TTC549 (cell line): ENCODE results near the gene R3HCC1L.

Source experiments
- FAIRE-seq: peaks from 2 replicates; lab custom pipeline; 2012; peaks lifted over from hg19 to GRCh38; lab: Jason Lieb, UNC

The R3HCC1L gene

GRCh38 chr10:98134431-98135221 lies at the start of gene R3HCC1L:
Gene R3HCC1L (plus strand): TSS chr10:98134657. CDS start chr10:98208115, 73,458 bp downstream.
- FAIRE-seq, result no peak

- no peak for FAIRE-seq
Measured at GRCh38 chr10:98085238-98085637, 49.2 kb upstream of the R3HCC1L start.

DNA sequence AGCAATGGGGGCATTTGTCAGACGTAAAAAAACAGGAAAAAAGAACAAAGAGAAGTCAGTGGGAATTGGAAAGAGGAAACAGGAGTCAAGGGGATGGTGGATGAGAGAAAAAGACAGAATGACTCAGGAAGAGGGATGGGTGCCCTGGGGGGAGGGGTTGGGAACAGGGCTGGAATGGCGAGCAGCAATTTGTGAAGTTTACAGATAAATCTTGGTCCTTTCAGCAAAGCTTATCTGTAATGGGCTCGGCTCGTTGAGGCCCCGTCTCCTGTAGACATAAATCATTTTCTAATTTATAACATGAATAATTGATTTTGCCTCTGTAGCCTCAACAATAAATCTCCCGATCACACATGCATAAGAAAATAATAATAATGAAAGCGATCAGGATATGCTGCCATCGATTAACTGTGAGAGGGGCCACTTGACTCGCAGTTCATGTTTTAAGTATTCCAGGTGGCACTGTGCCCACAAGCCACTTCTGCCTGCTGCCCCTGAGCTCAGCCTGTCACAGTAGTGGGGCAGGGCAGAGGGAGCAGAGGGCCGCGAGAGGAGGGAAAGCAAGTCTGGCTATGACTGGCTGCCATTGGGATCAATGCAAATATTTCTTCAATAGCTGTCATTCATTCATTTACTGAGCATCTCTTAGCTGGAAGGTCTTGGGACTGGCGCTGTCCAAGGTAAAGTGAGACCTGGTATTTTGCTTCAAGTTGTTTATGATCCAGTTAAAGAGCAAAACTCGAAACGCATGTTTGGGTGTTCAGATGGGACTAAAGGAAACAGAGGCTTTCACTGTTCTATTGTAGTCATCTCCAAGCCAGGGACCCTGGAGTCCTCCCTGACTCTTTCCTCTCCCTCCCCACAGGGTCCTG lies 47.4 kb upstream of the R3HCC1L start:
- no peak for FAIRE-seq

DNA sequence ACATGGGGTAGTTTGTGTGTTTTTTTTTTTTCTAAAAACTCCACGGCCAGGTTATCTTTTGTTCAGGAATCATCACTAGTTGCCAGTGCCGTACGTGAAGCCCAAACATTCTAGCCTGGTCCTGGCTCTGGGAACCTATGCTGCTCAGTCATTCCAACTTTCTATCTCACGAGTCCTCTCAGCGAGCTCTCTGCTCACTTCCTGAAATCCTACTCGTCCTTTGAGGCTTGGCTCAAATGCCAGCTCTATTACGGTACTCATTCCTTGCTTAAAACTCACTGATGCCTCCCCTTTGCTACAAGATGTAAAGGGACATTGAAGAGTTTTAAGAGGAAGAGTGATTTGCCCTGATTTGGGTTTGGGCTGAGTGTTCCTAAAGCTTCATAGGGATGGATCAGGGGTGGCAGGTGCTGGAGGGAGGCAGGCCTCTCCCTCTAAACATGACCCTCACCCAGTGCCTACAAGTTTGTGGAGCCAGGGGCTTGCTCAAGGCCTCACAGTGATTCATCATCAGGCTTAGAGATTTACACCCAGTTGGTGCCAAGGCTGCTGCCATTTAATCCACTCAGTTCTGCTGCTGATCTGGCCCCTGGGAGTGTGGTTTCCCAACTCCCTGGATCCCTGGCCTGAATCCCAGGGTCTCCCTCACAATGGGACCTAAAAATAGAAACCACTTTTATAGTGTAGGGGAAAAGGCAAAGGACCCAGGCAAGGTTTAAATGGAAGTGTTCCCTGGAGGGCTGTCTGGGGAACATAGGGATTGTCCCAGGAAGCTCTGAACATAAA lies 46.1 kb upstream of the R3HCC1L start:
- FAIRE-seq, result no peak

GRCh38 chr10:98090822-98091221 lies 43.6 kb upstream of the R3HCC1L start:
- no peak for FAIRE-seq

DNA sequence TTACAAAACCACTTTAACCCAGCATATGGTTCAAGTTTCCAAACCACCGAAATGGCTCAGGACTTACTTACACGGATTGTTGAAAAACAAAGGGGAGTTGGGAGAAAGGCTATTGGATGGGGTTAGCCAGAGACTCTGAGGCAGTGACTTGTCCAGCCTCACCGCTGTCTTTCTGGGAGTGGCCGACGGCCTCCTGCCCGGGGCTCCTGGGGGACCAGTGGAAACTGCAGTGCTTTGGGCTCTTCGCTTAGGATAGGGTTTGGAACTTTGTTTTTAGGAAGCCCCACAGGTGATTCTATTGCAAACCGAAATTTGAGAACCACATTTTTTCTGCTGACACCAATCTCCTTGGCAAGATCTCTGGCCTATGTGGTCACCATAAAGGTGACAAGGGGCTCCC lies 38.1 kb upstream of the R3HCC1L start:
- no peak for FAIRE-seq

DNA sequence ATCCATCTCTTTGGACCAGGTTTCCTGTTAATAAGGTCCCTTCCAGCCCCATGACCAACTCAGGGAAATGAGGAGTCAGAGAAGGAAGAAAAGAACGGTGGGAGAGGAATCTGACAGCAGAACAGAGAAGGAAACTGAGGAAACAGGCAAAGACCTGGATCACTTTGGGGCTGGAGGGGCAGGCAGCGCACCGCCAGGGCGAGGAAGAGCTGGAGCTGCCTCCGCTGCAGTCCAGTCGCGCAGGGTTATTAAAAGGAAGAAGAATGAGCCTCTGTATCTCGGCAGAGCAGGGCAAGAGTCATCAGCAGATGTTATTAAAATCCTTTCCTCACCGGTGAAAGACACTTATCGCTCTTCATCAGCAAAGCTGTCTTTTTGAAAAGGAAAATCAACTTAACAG lies 37.7 kb upstream of the R3HCC1L start:
- FAIRE-seq, result no peak

DNA sequence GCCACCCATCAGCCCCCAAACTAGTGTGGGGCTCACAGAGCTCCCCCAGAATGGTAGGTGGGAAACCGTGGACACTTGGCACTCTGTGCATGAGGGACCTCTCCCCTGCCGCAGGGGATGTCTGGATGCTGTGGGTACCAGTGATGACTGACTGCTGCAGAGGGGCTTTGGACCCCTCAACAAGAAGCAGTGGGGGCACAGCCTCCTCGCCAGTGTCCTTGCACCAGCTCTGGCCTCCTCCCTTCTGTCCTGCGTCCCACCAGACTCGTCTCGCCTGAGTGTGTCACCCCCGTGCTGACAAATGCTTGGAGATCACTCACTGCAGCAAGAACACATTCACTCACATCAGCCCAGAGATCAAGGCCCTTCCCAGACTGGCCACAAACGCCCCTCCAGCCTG lies 37.3 kb upstream of the R3HCC1L start:
- FAIRE-seq, result no peak

DNA sequence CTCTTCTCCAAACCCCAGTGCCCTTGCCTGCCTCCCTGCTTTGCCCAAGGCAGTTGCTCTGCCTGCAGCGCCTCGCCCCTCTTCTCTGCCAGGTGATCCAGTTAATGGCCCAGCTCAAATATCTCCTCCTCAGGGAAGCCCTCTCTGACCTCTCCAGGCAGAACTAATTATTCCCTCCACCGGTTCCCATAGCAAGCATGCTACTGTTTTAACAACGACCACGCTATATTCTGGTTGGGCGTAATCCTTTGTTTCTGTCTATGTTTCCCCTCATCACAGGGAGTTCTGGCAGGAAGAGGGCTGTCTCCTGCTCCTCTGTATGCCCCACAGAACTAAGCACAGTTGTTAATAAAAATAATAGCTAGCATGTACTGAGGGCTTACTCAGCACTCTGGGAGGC lies 36.8 kb upstream of the R3HCC1L start:
- no peak for FAIRE-seq

- no peak for FAIRE-seq
Measured at GRCh38 chr10:98098247-98098646, 36.2 kb upstream of the R3HCC1L start.

DNA sequence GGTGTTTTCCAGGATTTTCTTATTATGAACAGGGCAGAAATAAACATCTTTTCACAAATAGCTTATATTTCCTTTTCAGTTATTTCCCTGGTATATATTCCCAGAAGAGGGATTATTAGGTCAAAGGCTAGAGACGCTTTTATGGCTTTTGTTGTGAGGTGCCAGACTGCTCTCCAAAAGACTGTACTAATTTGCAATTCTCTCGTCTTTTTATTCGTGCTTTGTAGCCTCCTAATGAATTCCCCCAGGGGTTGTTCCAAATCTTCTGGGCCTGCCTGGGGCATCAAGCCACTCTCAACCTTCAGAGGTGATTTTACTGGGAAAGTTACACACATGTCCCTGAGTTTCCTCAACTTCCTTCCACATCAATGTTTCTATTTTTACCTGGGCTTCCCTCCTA lies 34.0 kb upstream of the R3HCC1L start:
- FAIRE-seq, result no peak

DNA sequence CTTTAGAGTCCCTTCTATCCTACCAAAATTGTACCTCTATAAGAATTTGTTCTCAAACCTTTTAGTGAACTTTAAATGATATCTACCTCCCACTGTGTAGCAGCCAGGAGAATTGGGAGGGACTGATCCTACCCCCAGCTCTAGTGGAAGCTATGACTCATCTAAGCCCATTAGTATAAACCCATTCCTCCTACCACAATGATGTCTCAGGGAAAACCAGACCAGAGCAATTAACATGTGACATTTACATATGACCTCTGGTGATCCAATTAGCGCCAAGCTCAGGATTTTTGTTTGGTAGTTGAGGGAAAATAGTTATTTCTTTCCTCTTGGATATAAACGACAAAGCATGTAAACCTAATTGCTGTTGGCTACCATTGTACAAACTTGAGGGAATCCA lies 33.1 kb upstream of the R3HCC1L start:
- no peak for FAIRE-seq

- no peak for FAIRE-seq
Measured at GRCh38 chr10:98104125-98104524, 30.3 kb upstream of the R3HCC1L start.

GRCh38 chr10:98106531-98106930 lies 27.9 kb upstream of the R3HCC1L start:
- no peak for FAIRE-seq

DNA sequence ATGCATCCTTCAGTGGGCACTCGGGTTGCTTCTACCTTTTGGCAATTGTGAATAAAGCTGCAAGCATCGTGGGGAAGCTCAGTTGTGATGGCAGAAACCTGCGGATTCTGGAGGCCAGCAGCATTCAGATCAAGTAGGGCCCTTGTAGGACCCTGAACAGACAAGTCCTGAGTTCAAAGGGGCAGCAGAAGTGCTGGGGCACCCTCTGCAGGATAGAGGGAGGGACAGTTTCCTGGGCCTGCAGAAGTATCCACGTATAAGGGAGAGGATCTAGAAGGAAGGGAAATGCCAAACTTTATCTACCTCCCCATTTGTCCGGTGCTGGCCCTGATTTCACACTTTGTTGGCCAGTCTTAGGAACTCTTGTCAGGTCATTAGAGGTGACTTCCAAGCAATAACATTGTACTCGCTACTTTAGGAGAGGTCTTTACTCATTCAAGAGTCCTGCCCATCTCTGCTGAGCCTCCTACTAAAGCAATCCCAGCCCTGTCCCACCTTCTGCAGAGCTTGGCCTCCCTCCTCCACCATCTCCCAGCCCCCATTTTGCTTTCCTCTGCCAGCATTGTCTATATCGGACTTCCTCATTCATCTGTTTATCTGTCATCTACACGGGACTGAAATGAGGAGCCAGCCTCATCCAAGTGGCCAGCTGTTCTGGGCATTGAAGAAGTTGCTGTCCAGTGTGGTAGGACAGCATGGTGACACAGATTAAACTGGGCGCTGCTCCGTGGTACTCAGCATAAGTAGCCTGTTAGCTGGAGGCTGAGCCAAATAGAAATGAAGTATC lies 26.6 kb upstream of the R3HCC1L start:
- no peak for FAIRE-seq

- no peak for FAIRE-seq
Measured at GRCh38 chr10:98110356-98110755, 24.1 kb upstream of the R3HCC1L start.

DNA sequence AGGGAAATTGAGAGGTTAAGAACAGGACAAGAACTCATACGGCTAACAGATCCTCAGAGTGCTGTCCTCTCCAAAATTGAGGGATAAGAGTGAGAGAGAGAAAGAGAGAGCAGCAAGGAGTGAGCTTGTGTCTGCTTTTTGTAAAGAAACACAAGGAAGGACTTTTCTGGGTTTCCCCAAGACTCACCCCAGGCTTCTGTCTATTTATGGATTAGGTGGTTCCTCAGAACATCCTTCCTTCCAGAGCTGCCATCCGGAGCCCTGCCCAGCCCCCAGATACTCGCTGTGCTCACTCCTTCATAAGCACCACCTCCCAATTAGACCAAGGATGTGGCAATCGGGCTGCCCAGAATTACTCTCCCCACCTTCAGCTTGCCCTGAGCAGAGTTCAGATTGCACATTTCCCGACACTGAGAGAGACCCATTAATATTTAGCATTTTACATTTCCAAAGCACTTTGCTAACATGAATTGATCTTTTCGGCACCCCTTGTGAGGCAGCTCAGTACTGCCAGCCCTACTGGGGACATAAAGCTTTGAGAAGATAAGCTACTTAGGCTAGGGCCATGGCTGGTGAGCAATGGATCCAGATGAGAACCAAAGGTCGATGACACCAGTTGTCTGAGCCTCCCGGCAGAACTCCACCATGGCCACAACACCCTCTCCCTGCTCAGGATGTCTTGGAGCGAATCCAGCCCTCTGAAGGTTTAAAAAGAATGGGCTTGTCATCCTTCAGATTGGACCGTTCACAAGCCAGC lies 19.2 kb upstream of the R3HCC1L start:
- no peak for FAIRE-seq

DNA sequence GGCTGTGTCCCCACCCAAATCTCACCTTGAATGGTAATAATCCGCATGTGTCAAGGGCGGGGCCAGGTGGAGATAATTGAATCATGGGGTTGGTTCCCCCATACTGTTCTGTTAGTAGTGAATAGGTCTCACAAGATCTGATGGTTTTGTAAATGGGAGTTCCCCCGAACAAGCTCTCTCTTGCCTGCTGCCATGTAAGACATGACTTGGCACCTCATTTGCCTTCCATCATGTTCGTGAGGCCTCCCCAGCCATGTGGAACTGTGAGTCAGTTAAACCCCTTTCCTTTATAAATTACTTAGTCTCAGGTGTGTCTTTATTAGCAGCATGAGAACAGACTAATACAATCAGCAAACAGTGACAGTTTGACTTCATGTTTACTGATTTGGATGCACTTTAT lies 14.6 kb upstream of the R3HCC1L start:
- FAIRE-seq, result no peak

DNA sequence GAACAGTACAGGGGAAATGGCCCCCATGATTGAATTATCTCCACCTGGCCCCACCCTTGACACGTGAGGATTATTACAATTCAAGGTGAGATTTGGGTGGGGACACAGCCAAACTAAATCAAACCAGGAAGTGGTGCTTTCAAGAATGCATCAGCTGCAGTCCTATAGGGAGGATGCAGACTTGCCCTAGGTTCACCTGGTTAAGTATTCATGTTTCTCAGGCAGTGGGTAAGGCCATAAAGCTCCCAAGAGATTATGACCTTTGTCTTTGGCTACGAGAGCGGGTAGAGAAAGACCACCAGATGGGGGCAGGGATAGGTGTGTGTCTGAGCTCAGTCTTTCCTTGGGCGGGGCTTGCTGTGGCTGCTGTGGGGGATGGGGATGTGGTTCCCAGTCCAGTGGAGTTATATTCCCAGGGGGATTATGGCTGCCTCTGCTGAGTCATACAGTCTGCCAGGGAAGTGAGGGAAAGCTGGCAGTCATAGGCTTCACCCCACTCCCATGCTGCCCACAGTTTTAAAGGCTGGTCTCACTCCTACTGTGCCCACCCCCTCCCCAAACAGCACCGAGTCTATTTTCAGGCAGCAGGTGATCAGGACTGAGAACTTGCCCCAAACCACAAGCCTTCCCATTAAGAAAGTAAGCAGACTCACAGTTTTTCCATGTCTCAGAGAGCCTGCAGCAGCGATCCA lies 8.4 kb upstream of the R3HCC1L start:
- FAIRE-seq, result no peak

- no peak for FAIRE-seq
Measured at GRCh38 chr10:98128802-98129201, 5.7 kb upstream of the R3HCC1L start.

DNA sequence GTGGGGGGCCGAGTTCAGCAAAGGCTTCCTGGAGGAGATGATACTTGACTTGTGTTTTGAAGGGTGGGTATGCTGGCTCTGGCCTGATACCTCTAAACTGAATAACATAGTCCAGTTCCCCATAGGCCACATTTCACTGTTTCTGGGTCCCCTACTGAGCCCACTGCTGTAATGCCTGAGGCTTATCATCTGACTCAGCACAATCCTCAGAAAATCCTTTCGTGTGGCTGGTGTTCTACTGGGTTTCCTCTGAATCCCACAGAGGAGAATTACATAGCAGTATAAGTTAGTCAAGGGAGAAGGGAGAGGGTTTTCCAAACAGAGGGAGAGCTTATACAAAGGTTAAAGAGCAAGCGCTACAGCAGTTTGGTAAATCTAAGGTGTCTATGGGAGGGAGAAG lies 2.8 kb upstream of the R3HCC1L start:
- FAIRE-seq, result no peak
